Measurements from ENCODE around the gene LSM4.

DNA sequence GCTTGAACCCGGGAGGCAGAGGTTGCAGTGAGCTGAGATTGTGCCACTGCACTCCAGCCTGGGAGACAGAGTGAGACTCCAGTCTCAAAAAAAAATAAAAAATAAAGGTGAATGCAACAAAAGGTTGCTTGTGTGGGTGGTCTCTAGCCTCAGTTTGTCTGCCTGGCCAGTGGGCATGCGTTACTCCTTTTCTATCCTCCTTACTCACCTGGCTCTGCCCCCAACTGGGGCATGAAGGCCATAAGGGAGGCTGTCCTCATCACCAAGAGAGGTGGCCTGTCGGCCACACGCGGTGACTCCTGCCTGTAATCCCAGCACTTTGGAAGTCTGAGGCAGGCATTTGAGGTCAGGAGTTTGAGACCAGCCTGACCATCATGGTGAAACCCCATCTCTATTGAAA is 39.5 kb downstream of the LSM4 start:
- TF ChIP-seq EZH2phosphoT487 (IDR thresholded peaks at IDR 0.05; ENCODE audit: borderline replicate concordance, low read length), result no peak
- TF ChIP-seq, protein P1, sequence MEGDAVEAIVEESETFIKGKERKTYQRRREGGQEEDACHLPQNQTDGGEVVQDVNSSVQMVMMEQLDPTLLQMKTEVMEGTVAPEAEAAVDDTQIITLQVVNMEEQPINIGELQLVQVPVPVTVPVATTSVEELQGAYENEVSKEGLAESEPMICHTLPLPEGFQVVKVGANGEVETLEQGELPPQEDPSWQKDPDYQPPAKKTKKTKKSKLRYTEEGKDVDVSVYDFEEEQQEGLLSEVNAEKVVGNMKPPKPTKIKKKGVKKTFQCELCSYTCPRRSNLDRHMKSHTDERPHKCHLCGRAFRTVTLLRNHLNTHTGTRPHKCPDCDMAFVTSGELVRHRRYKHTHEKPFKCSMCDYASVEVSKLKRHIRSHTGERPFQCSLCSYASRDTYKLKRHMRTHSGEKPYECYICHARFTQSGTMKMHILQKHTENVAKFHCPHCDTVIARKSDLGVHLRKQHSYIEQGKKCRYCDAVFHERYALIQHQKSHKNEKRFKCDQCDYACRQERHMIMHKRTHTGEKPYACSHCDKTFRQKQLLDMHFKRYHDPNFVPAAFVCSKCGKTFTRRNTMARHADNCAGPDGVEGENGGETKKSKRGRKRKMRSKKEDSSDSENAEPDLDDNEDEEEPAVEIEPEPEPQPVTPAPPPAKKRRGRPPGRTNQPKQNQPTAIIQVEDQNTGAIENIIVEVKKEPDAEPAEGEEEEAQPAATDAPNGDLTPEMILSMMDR (IDR thresholded peaks at IDR 0.05; ENCODE audit: low read depth, low read length, poor library complexity, severe bottlenecking), result no peak
